ENCODE data around the gene JAG2.

- TF ChIP-seq CTCF (IDR thresholded peaks at IDR 0.05) = no peak
- no peak for TF ChIP-seq POLR2A (IDR thresholded peaks at IDR 0.05)
These were observed 28.7 kb downstream of the JAG2 start for GRCh38 chr14:105139831-105140239.
